K562 (cell line): ENCODE measurements around the gene ZDHHC14. TPM values are rescaled to one million over a fixed set of nuclear protein-coding genes. Genes with fewer than 3 reads are reported as not detected.

ENCODE experiments used
- CBFA2T2 ChIP-seq: fragments of 450-650 bp; conservative IDR thresholded peaks from 2 replicates; pipeline ENCODE4 v1.6.1; 2017; ENCODE audit warnings: mild to moderate bottlenecking
- CBFA2T3 ChIP-seq: fragments of 450-650 bp; IDR thresholded peaks from 2 replicates; pipeline ENCODE4 v1.6.1; 2017
- CHCHD3 ChIP-seq: fragments of 250-450 bp; sonication (Bioruptor Pico); IDR thresholded peaks from 2 replicates; pipeline ENCODE4 v2.1.2; 2022; ENCODE audit warnings: mild to moderate bottlenecking
- CTCF ChIP-seq, 3 experiments: IDR thresholded peaks in 2 of 3; conservative IDR thresholded peaks in 1 of 3; 2 replicates each; pipeline ENCODE4 v1.5.1; 2011 to 2012; ENCODE audit warnings: low read length in 3 of 3, mild to moderate bottlenecking in 3 of 3, control low read depth in 2 of 3, improper control_type of control experiment in 1 of 3, inconsistent platforms in 1 of 3, low read depth in 1 of 3, mixed read lengths in 1 of 3, moderate library complexity in 1 of 3; ENCODE audit not compliant: insufficient read depth in 2 of 3
- DDX20 ChIP-seq: fragments of 450-650 bp; IDR thresholded peaks from 2 replicates; pipeline ENCODE4 v1.6.1; 2016; ENCODE audit warnings: missing genetic modification characterization, low read depth, mild to moderate bottlenecking, missing compliant biosample characterization, moderate library complexity
- GTF2F1 ChIP-seq: IDR thresholded peaks from 2 replicates; pipeline ENCODE4 v1.6.1; 2011; ENCODE audit warnings: low read depth, low read length, improper control_type of control experiment
- HDGF ChIP-seq: fragments of 450-650 bp; IDR thresholded peaks from 2 replicates; pipeline ENCODE4 v1.6.1; 2016
- HMGN3 ChIP-seq: IDR thresholded peaks from 2 replicates; pipeline ENCODE4 v1.6.1; 2011; ENCODE audit warnings: borderline replicate concordance, low read depth, mild to moderate bottlenecking, mixed read lengths, low read length; ENCODE audit not compliant: insufficient read length; ENCODE audit errors: extremely low read depth
- IRF1 ChIP-seq: sonication (generic); formaldehyde crosslinking; IDR thresholded peaks from 2 replicates; pipeline ENCODE4 v1.8.0; 2022; ENCODE audit warnings: missing genetic modification reagents, mild to moderate bottlenecking, borderline replicate concordance
- JUNB ChIP-seq: fragments of 450-650 bp; formaldehyde crosslinking; conservative IDR thresholded peaks from 2 replicates; pipeline ENCODE4 v1.4.0; 2020; ENCODE audit warnings: mild to moderate bottlenecking
- L3MBTL2 ChIP-seq: fragments of 450-650 bp; IDR thresholded peaks from 2 replicates; pipeline ENCODE4 v1.6.1; 2016; ENCODE audit warnings: mild to moderate bottlenecking, moderate library complexity
- NFYB ChIP-seq: IDR thresholded peaks from 2 replicates; pipeline ENCODE4 v1.6.1; 2011; ENCODE audit warnings: mild to moderate bottlenecking, moderate library complexity; ENCODE audit not compliant: insufficient read length; ENCODE audit errors: extremely low read depth
- NRF1 ChIP-seq, 2 experiments: fragments of 450-650 bp; IDR thresholded peaks in 1 of 2; conservative IDR thresholded peaks in 1 of 2; 2 replicates each; pipeline ENCODE4 v1.6.1; 2014; ENCODE audit warnings: mild to moderate bottlenecking in 2 of 2
- PKNOX1 ChIP-seq: fragments of 450-650 bp; IDR thresholded peaks from 2 replicates; pipeline ENCODE4 v1.6.1; 2016
- SREBF2 ChIP-seq: sonication (generic); formaldehyde crosslinking; IDR thresholded peaks from 2 replicates; pipeline ENCODE4 v1.4.0; 2020; ENCODE audit warnings: mild to moderate bottlenecking, missing genetic modification reagents
- SRSF3 ChIP-seq: fragments of 200-400 bp; formaldehyde crosslinking; IDR thresholded peaks from 2 replicates; pipeline ENCODE4 v1.6.1; 2016; ENCODE audit warnings: mild to moderate bottlenecking, low read length, moderate library complexity; ENCODE audit not compliant: insufficient read depth
- TEAD1 ChIP-seq, 2 experiments: fragments of 450-650 bp in 1 of 2; sonication (generic) in 1 of 2; formaldehyde crosslinking; IDR thresholded peaks; 2 replicates each; pipeline versions ENCODE4 v1.4.0 to v1.8.0; 2020 to 2022; ENCODE audit warnings: mild to moderate bottlenecking in 2 of 2, missing genetic modification reagents in 1 of 2
- USF1 ChIP-seq: sonication (generic); formaldehyde crosslinking; IDR thresholded peaks from 2 replicates; pipeline ENCODE4 v1.9.0; 2022; ENCODE audit warnings: mild to moderate bottlenecking, missing genetic modification reagents
- USF2 ChIP-seq: sonication (generic); formaldehyde crosslinking; IDR thresholded peaks from 2 replicates; pipeline ENCODE4 v1.5.0; 2020; ENCODE audit warnings: missing genetic modification reagents
- ZNF23 ChIP-seq: fragments of 250-450 bp; sonication (Bioruptor Pico); IDR thresholded peaks from 2 replicates; pipeline ENCODE4 v1.4.0; 2020; ENCODE audit warnings: mild to moderate bottlenecking
- ZNF239 ChIP-seq: fragments of 250-450 bp; sonication (Bioruptor Pico); IDR thresholded peaks from 2 replicates; pipeline ENCODE4 v1.4.0; 2020; ENCODE audit warnings: mild to moderate bottlenecking
- ZNF639 ChIP-seq, 2 experiments: fragments of 200-800 bp in 1 of 2; sonication (Bioruptor generic) in 1 of 2; sonication (generic) in 1 of 2; formaldehyde crosslinking in 1 of 2; IDR thresholded peaks in 1 of 2; conservative IDR thresholded peaks in 1 of 2; 2 replicates each; pipeline versions ENCODE4 v1.5.0 to v1.6.1; 2016 to 2020; ENCODE audit warnings: missing compliant biosample characterization in 1 of 2, missing genetic modification characterization in 1 of 2, missing genetic modification reagents in 1 of 2
- polyA plus RNA-seq, 8 experiments: library from polyadenylated mRNA; depleted of rRNA in 4 of 8; stranded (reverse) in 5 of 8; unstranded in 3 of 8; fragments of >200 nt; fragmentation: Nextera tagmentation in 2 of 8; fragmentation: Illumina TruSeq in 1 of 8; extraction: Ambion mirVana in 2 of 8; extraction: Trizol in 1 of 8; gene quantifications; 2 replicates each; pipeline versions ENCODE4 v1.2.1 to v1.2.3, GENCODE V29; 2011 to 2014; ENCODE audit warnings: inconsistent platforms in 1 of 8, missing spikeins in 1 of 8
- total RNA-seq, 7 experiments: library from RNA; depleted of rRNA in 6 of 7; stranded (reverse); fragments of >200 nt in 6 of 7; fragmentation: Illumina TruSeq in 2 of 7; extraction: Trizol in 2 of 7; gene quantifications; 2 replicates each; pipeline versions ENCODE4 v1.2.1 to v1.2.3, GENCODE V29; 2011 to 2021; ENCODE audit warnings: low replicate concordance in 1 of 7

ZDHHC14 gene
- total and polyA plus RNA-seq, 9 of the 15 experiments (the other 6 are each of a cell fraction or from before 2014, with no cell fraction given): 0.92 to 23.1 (median 13.8) TPM

- TF ChIP-seq HMGN3 (no peak), L3MBTL2 (peak; percentile 11; the same call in 1 of the 2 replicates), CTCF (IDR thresholded peaks at IDR 0.05 in 2 of 3, conservative IDR thresholded peaks at IDR 0.05 in 1 of 3; ENCODE audit: insufficient read depth in 2 of 3, low read depth in 1 of 3, low read length in 3 of 3) (peak in 2 of 3 experiments; percentile 2 to 26; a peak in 1 of 6 replicates), CBFA2T3 (peak; percentile 40; the same call in 1 of the 2 replicates), JUNB (CRISPR knock-in tag) (no peak), USF2 (CRISPR knock-in tag) (peak; percentile 51), SREBF2 (CRISPR knock-in tag) (no peak), PKNOX1 (peak; percentile 35; the same call in 1 of the 2 replicates), USF1 (CRISPR knock-in tag) (peak; percentile 74), SRSF3 (no peak), CHCHD3 (CRISPR knock-in tag) (no peak), TEAD1 (CRISPR knock-in tag; IDR thresholded peaks at IDR 0.05) (no peak), HDGF (no peak), DDX20 (tag) (no peak), ZNF239 (no peak), ZNF639 (CRISPR knock-in tag; conservative IDR thresholded peaks at IDR 0.05 in 1 of 2, IDR thresholded peaks at IDR 0.05 in 1 of 2) (no peak), GTF2F1 (no peak), IRF1 (no peak), NFYB (peak; percentile 31), ZNF23 (no peak), CBFA2T2 (0 out of 2 replicates have a peak, but pooled peaks have one; percentile 12), NRF1 (conservative IDR thresholded peaks at IDR 0.05 in 1 of 2, IDR thresholded peaks at IDR 0.05 in 1 of 2) (no peak)
Measured at GRCh38 chr6:157683707-157684106, 302.7 kb downstream of the ZDHHC14 start (continued).
